Measurements from ENCODE around the gene DQX1. TPM values are rescaled to one million over a fixed set of nuclear protein-coding genes. Genes with fewer than 3 reads are reported as not detected.

Gene DQX1
- total and polyA plus RNA-seq, 9 of the 15 experiments (the other 6 are each of a cell fraction or from before 2014, with no cell fraction given) = 0.04 to 0.38 (median 0.18) TPM; not detected in 1

GRCh38 chr2:74562126-74562775, 36.2 kb upstream of the DQX1 start:
- H3K27ac ChIP-seq (ENCODE audit: extremely low read depth, low read depth, low read length) = no peak overlapping the region; the same call in 2 of the 3 replicates
- H3K4me2 ChIP-seq (ENCODE audit: insufficient read depth, low read length) = no peak overlapping the region
- TF ChIP-seq NFE2 (IDR thresholded peaks at IDR 0.05; ENCODE audit: low read depth) (0 out of 2 replicates have a peak, but pooled peaks have one; percentile 19), ZNF263 (CRISPR knock-in tag; IDR thresholded peaks at IDR 0.05; ENCODE audit: borderline replicate concordance) (peak; percentile 37; the same call in 1 of the 2 replicates), ZNF655 (CRISPR knock-in tag; IDR thresholded peaks at IDR 0.05) (no peak)
- H3K36me3 ChIP-seq (ENCODE audit: control insufficient read depth, insufficient read depth, low read length) = peaks cover 4% of the 10 kb centered on the region; the same call in 1 of the 3 replicates
- H3K4me1 ChIP-seq (replicated peaks in 1 of 2; ENCODE audit: control insufficient read depth in 2 of 2, insufficient read depth in 2 of 2, low read length in 2 of 2) = peaks cover 6 to 10% of the 10 kb centered on the region in 2 experiments; a peak in 3 of 5 replicates
- H3K79me2 ChIP-seq (ENCODE audit: control insufficient read depth, insufficient read depth, low read length) = no peaks in the 10 kb centered on the region
- in situ Hi-C loops (cut with MboI) (no loop called here), intact Hi-C loops (cut with micrococcal nuclease) (no loop called here)
- peak overlapping the region; percentile 64 for H2AFZ ChIP-seq (ENCODE audit: low read depth, low read length)
- H3K9ac ChIP-seq (ENCODE audit: insufficient read depth in 1 of 2, low read depth in 2 of 2, low read length in 2 of 2) = peak overlapping the region in 1 of 2 experiments; percentile 12; a peak in 1 of 4 replicates
- no peak overlapping the region for H3K4me3 ChIP-seq
- CTCF ChIA-PET (ENCODE audit: low intra/inter-chr PET ratio) = no interaction called here
- no TSS peak for BruUV-seq (replicated peaks)
- FAIRE-seq (no peak), DNase-seq (ENCODE audit: extremely low read depth in 1 of 4, low spot score in 3 of 4) (no peak), ATAC-seq (no peak)
- no peaks in the 10 kb centered on the region for H3K9me1 ChIP-seq (ENCODE audit: control insufficient read depth, insufficient read depth, low read length)
- POLR2A ChIA-PET = interaction anchor here (0.7 kb wide), 1 partner anchor 1915 kb away, joined by 3 read pairs; no protein-coding TSS in a partner anchor
- peaks cover 0 to 16% of the 10 kb centered on the region in 2 experiments; a peak in 3 of 5 replicates for H3K27me3 ChIP-seq (ENCODE audit: control insufficient read depth in 2 of 2, insufficient read depth in 2 of 2, low read length in 2 of 2)
- H3K9me3 ChIP-seq (replicated peaks; ENCODE audit: control insufficient read depth, insufficient read depth, low read depth, low read length) = no peaks in the 10 kb centered on the region
- WGBS (ENCODE audit: insufficient coverage, low coverage, missing lambda C conversion rate) = 59% methylated on average over 7 of the region's 7 CpGs
- H4K20me1 ChIP-seq (replicated peaks; ENCODE audit: control insufficient read depth, insufficient read depth, low read length) = no peaks in the 10 kb centered on the region

Measured in K562 (cell line).